ENCODE data around the gene KHNYN.

DNA sequence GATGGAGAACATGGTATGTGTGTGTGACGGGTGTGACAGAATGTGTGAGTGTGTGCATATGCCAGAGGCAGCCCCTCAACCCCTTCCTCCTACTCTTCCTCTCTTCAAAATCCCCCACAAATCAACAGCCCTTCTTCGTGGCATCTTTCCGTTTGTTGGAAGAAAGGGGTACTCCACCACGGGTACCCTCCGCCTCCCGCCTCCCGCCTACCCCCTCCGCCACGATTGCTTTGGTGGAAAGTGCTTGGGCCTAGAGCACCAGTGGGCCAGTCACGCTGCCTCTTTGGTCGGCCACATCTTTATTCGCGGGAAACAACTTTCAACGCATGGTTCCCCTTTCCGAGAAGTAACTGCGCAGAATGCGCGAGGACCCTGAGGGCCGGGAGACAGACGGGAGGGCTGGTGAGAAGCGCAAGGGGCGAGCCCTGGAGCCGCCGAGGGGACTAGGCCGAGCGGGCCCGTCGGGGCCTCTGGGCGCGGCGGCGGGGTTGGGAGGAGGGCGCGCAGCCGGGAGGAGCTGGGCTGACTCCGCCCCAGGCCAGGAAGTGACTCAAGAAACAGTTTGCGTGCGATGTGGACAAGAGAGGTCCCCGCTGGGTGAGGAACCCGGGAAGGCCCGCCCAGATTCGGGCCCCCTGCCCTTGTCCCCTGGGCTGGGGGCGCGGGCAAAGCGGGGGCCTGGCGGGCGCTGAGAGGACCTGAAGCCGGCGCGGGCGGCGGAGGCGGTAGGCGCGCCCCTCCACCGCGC lies at the start of gene KHNYN, which contains the start of gene CBLN3:
- TF ChIP-seq POLR2A (IDR thresholded peaks at IDR 0.05; ENCODE audit: low read depth, low read length) (peak; percentile 83), SPI1 (IDR thresholded peaks at IDR 0.05; ENCODE audit: low read depth, low read length) (peak; percentile 55), POLR2AphosphoS5 (IDR thresholded peaks at IDR 0.05; ENCODE audit: low read depth, low read length) (no peak; the same call in 1 of the 2 replicates), TAF1 (IDR thresholded peaks at IDR 0.05; ENCODE audit: low read depth, low read length) (peak; percentile 79; the same call in 1 of the 2 replicates), PAX5 (IDR thresholded peaks at IDR 0.05; ENCODE audit: insufficient read depth, low read length, severe bottlenecking) (no peak), POU2F2 (IDR thresholded peaks at IDR 0.05; ENCODE audit: low read depth, low read length) (no peak)
